MM.1S (cell line): ENCODE data around the gene CLEC19A.

Source experiments
- DNase-seq: peaks from one replicate; pipeline ENCODE4 v3.0.0-alpha.2; 2015
- H2AFZ ChIP-seq: fragments of 300-600 bp; sonication (generic); 2 replicates; pipeline ENCODE4 v1.6.0; 2016; ENCODE audit warnings: antibody characterized with exemption, low read length
- H3F3A ChIP-seq: fragments of 300-600 bp; sonication (generic); 2 replicates; pipeline ENCODE4 v1.6.1; 2016; ENCODE audit warnings: mild to moderate bottlenecking, antibody characterized with exemption, low read length, moderate library complexity, mixed read lengths; ENCODE audit not compliant: insufficient read depth
- H3K27ac ChIP-seq: fragments of 300-600 bp; sonication (generic); 2 replicates; pipeline ENCODE4 v1.5.1; 2016; ENCODE audit warnings: mild to moderate bottlenecking, low read length
- H3K27me3 ChIP-seq: fragments of 300-600 bp; sonication (generic); replicated peaks from 2 replicates; pipeline ENCODE4 v1.6.0; 2016; ENCODE audit warnings: low read length; ENCODE audit not compliant: insufficient read depth
- H3K36me3 ChIP-seq: fragments of 300-600 bp; sonication (generic); replicated peaks from 2 replicates; pipeline ENCODE4 v1.6.1; 2016; ENCODE audit warnings: mild to moderate bottlenecking, low read length, mixed read lengths; ENCODE audit not compliant: insufficient read depth
- H3K4me1 ChIP-seq: fragments of 300-600 bp; sonication (generic); 2 replicates; pipeline ENCODE4 v1.6.1; 2016; ENCODE audit warnings: low read length, mixed read lengths
- H3K4me2 ChIP-seq: fragments of 300-600 bp; sonication (generic); 2 replicates; pipeline ENCODE4 v1.6.0; 2016; ENCODE audit warnings: low read depth, low read length
- H3K4me3 ChIP-seq: fragments of 300-600 bp; sonication (generic); 2 replicates; pipeline ENCODE4 v1.5.1; 2016; ENCODE audit warnings: low read length, mixed read lengths
- H3K79me2 ChIP-seq: fragments of 300-600 bp; sonication (generic); 2 replicates; pipeline ENCODE4 v1.6.1; 2016; ENCODE audit warnings: mixed run types, low read length, mixed read lengths
- H3K9ac ChIP-seq: fragments of 300-600 bp; sonication (generic); 2 replicates; pipeline ENCODE4 v1.6.1; 2016; ENCODE audit warnings: low read length, mixed read lengths
- H3K9me2 ChIP-seq: fragments of 300-600 bp; sonication (generic); replicated peaks from 2 replicates; pipeline ENCODE4 v1.6.1; 2016; ENCODE audit warnings: mild to moderate bottlenecking, low read length, mixed read lengths; ENCODE audit not compliant: insufficient read depth
- H3K9me3 ChIP-seq: fragments of 300-600 bp; sonication (generic); replicated peaks from 2 replicates; pipeline ENCODE4 v1.6.1; 2016; ENCODE audit warnings: mild to moderate bottlenecking, low read length, mixed read lengths; ENCODE audit not compliant: insufficient read depth
- H4K20me1 ChIP-seq: fragments of 300-600 bp; sonication (generic); 2 replicates; pipeline ENCODE4 v1.6.1; 2016; ENCODE audit warnings: mild to moderate bottlenecking, low read length, moderate library complexity, mixed read lengths; ENCODE audit not compliant: insufficient read depth
- CTCF ChIP-seq: fragments of 300-600 bp; sonication (generic); IDR thresholded peaks from 2 replicates; pipeline ENCODE4 v1.5.1; 2016; ENCODE audit warnings: antibody characterized with exemption, low read length, mixed read lengths
- EZH2 ChIP-seq: fragments of 300-600 bp; sonication (generic); optimal IDR thresholded peaks from 2 replicates; pipeline ENCODE3; 2017; ENCODE audit warnings: low read depth, mild to moderate bottlenecking, antibody characterized with exemption, low read length, mixed read lengths
- EZH2phosphoT487 ChIP-seq: fragments of 300-600 bp; sonication (generic); IDR thresholded peaks from 2 replicates; pipeline ENCODE4 v1.6.1; 2018; ENCODE audit warnings: antibody characterized with exemption, low read length

The CLEC19A gene

GRCh38 chr16:19241512-19241911 is 44.0 kb upstream of the CLEC19A start:
- no peak overlapping the region for H2AFZ ChIP-seq
- H3K27me3 ChIP-seq = no peaks in the 10 kb centered on the region
- no peak overlapping the region for H3K4me2 ChIP-seq
- H3K4me3 ChIP-seq = no peak overlapping the region
- TF ChIP-seq EZH2phosphoT487 = no peak
- TF ChIP-seq CTCF = no peak
- TF ChIP-seq EZH2 = no peak
- no peaks in the 10 kb centered on the region for H3K9me3 ChIP-seq
- no peaks in the 10 kb centered on the region for H3K4me1 ChIP-seq
- DNase-seq = no peak
- H3K27ac ChIP-seq = no peak overlapping the region
- no peak overlapping the region for H3K9ac ChIP-seq
- no peaks in the 10 kb centered on the region for H3K9me2 ChIP-seq
- no peaks in the 10 kb centered on the region for H4K20me1 ChIP-seq
- no peaks in the 10 kb centered on the region for H3K36me3 ChIP-seq
- no peaks in the 10 kb centered on the region for H3F3A ChIP-seq
- no peaks in the 10 kb centered on the region for H3K79me2 ChIP-seq

GRCh38 chr16:19242186-19242585 is 43.3 kb upstream of the CLEC19A start:
- H3K4me1 ChIP-seq = no peaks in the 10 kb centered on the region
- no peak for DNase-seq
- H3K79me2 ChIP-seq = no peaks in the 10 kb centered on the region
- H2AFZ ChIP-seq = no peak overlapping the region
- H3K27me3 ChIP-seq = no peaks in the 10 kb centered on the region
- no peaks in the 10 kb centered on the region for H4K20me1 ChIP-seq
- no peak overlapping the region for H3K9ac ChIP-seq
- no peaks in the 10 kb centered on the region for H3F3A ChIP-seq
- no peak overlapping the region for H3K27ac ChIP-seq
- no peaks in the 10 kb centered on the region for H3K9me3 ChIP-seq
- TF ChIP-seq EZH2phosphoT487 (no peak), CTCF (no peak), EZH2 (no peak)
- no peaks in the 10 kb centered on the region for H3K36me3 ChIP-seq
- H3K9me2 ChIP-seq = no peaks in the 10 kb centered on the region
- H3K4me2 ChIP-seq = no peak overlapping the region
- no peak overlapping the region for H3K4me3 ChIP-seq

GRCh38 chr16:19242987-19243575 is 42.5 kb upstream of the CLEC19A start:
- Histone ChIP-seq H3K27me3 (no peaks in the 10 kb centered on the region), H3K4me3 (no peak overlapping the region), H2AFZ (no peak overlapping the region), H3F3A (no peaks in the 10 kb centered on the region), H3K79me2 (no peaks in the 10 kb centered on the region), H3K9ac (no peak overlapping the region), H3K9me3 (no peaks in the 10 kb centered on the region), H3K36me3 (no peaks in the 10 kb centered on the region), H3K4me1 (no peaks in the 10 kb centered on the region), H3K4me2 (no peak overlapping the region), H4K20me1 (no peaks in the 10 kb centered on the region), H3K27ac (no peak overlapping the region), H3K9me2 (no peaks in the 10 kb centered on the region)
- no peak for TF ChIP-seq EZH2phosphoT487
- no peak for TF ChIP-seq CTCF
- no peak for TF ChIP-seq EZH2
- no peak for DNase-seq
